GM10266 (cell line): ENCODE data around the gene RNASE1.

ENCODE experiments used
- DNase-seq: peaks from one replicate; pipeline ENCODE4 v3.0.0; 2012; ENCODE audit errors: extremely low spot score
- TF ChIP-seq, protein P1 (sequence below): IDR thresholded peaks from 2 replicates; pipeline ENCODE4 v1.5.1; 2012; ENCODE audit warnings: mild to moderate bottlenecking, low read depth; ENCODE audit not compliant: control insufficient read depth, insufficient read depth; ENCODE audit errors: missing control alignments

RNASE1 gene

DNA sequence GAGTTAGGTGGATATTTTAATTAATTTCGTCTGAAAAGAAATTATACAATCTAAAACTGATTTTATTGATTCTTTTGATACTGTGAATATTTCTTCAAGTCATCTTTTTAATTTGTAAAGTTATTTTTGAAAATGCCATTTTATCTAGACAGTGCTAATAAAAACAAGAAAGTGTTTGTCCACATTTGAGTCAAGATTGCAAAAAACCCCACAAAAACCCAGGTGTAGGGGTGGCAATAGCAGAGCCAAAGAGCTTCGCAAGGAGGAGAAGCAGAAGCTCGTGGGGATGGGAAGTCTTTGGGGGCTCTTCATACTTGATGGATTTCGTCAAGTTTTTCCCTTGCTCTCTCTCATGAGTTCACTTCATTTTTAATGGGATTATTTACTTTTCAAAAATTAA, 15.6 kb downstream of the RNASE1 start:
- DNase-seq = no peak
- TF ChIP-seq, protein P1, sequence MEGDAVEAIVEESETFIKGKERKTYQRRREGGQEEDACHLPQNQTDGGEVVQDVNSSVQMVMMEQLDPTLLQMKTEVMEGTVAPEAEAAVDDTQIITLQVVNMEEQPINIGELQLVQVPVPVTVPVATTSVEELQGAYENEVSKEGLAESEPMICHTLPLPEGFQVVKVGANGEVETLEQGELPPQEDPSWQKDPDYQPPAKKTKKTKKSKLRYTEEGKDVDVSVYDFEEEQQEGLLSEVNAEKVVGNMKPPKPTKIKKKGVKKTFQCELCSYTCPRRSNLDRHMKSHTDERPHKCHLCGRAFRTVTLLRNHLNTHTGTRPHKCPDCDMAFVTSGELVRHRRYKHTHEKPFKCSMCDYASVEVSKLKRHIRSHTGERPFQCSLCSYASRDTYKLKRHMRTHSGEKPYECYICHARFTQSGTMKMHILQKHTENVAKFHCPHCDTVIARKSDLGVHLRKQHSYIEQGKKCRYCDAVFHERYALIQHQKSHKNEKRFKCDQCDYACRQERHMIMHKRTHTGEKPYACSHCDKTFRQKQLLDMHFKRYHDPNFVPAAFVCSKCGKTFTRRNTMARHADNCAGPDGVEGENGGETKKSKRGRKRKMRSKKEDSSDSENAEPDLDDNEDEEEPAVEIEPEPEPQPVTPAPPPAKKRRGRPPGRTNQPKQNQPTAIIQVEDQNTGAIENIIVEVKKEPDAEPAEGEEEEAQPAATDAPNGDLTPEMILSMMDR = no peak

DNA sequence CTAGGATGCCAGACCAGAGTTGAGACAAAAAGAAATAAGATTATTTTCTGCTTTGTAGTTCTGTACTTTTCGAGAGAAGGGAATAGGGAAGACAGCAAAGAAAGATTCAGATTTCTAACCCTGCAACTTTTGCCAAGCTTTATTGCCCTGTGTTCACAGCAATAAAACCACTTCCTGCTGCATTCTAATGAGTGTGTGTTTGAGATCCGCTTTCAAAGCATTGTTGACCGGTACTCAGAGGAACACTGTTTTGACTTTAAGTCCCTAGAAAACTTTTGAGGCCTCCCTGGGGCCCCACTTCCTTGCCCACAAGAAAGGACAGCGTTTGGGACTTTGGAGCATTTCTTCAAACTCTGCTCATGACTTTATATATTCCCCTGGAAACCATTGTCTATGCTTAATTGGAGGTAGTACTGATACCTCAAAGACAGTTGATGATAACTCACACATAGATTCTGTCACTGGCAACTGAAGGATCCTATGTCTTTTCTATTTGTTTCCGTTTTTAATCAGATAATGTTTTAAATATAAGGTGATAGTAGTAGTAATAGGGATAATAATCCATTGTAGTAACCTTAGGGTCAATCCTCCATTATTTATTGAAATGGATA, 20.3 kb downstream of the RNASE1 start:
- DNase-seq = no peak
- TF ChIP-seq, protein P1 = no peak

DNA sequence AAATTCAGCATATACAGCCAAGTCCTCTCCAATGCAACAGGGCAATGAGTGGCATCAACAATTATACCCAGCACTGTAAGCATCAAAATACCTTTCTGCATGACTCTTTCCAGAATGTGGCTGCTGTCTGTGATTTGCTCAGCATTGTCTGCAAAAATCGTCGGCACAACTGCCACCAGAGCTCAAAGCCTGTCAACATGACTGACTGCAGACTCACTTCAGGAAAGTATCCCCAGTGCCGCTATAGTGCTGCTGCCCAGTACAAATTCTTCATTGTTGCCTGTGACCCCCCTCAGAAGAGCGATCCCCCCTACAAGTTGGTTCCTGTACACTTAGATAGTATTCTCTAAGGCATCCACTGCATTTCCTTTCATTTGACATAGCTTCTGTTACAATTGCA, 20.8 kb downstream of the RNASE1 start:
- TF ChIP-seq, protein P1 = no peak
- DNase-seq = no peak

DNA sequence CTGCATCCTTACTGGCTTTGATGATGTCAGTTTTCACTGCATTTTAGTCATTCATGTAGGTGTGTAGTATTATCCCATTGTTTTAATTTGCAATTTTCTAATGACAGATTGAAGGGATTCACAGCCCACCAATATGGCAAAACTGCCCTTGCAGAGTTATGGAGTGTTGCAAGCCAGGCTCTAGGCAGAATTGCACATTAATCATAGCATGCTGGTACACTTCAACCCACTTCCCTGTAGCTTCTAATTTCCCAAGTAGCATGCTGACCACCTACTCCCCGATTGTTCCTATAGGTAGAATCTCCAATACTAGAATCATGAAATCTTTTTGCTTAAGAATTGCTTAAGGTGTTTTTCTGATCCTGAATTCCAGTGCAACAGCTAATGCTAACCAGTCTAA, 26.7 kb downstream of the RNASE1 start:
- TF ChIP-seq, protein P1 = no peak
- DNase-seq = no peak

DNA sequence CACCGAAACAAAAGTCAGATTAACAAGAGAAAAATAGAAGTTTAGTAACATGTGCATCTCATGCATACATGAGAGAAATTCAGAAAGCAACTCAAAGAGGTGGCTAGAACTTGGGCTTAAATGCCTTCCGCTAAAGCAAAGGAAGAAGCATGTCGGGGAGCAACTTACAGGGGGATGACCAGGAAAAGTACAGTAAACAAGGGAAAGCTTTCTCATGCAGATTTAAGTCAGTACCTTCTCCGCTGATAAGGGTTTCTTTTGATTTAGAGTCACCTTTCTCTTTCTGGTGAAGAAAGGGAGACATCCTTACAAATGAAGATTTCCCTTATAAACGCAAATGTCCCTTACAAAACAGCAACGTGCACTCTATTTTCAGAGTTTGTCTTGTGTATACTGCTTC, 27.6 kb downstream of the RNASE1 start:
- DNase-seq = no peak
- TF ChIP-seq, protein P1 = no peak

DNA sequence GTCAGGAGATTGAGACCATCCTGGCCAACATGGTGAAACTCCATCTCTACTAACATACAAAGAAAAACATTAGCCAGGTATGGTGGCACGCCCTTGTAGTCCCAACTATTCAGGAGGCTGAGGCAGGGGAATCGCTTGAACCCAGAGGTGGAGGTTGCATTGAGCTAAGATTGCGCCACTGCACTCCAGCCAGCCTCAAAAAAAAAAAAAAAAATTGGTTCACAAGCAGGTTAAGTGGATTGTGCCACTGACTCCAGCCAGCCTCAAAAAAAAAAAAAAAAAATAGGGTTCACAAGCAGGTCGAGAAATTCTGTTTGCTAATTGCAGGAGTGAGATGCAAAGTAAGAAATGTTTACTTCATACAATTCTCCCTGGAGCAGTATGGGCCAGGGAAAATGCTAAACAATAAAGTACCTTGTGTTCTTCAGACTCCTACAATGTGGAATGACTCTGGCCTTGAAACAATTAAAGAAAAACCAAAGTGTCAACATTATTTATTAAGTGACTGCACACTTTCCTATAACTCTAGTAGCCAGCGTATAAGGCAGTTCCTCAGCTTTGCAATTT, 28.3 kb downstream of the RNASE1 start:
- TF ChIP-seq, protein P1 = no peak
- DNase-seq = no peak

DNA sequence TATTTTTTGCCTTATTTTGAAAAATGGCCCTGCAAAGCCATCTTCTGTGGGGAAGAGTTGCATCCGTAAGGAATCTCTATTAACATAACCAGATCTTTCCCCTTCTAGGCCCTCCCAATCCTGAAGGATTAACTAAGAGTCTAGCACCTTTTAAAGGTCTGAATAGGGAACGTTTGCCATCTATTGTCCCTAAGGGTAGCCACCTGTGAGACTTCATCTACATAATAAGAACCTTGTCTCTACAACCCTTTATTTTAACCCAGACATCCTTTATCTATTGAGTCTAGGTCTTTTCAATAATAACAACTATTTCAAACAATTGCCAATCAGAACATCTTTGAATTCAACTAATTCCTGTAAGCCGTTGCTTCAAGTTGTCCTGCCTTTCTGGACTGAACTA, 30.0 kb downstream of the RNASE1 start:
- no peak for DNase-seq
- TF ChIP-seq, protein P1 = no peak
